GM18519 (cell line): ENCODE data around the gene CHD5.
"Not testable (repeated sequence)": the region's sequence is repeated elsewhere in the genome, so short reads cannot be mapped to it uniquely, and the experiment has no call there.

Experiments used
- ATAC-seq: cut with Tn5 transposase; IDR thresholded peaks from one replicate; pipeline ENCODE4 v1.9.1; 2021; ENCODE audit warnings: mild to moderate bottlenecking, moderate library complexity; ENCODE audit not compliant: unreplicated experiment, low FRiP score

CHD5 gene

GRCh38 chr1:6180268-6180706, at the start of gene CHD5:
CHD5 (minus strand) TSS chr1:6180321; CDS start chr1:6180023, 298 bp downstream.
- no peak for ATAC-seq

- no peak for ATAC-seq
These were observed 45.5 kb upstream of the CHD5 start for GRCh38 chr1:6225651-6226050.

DNA sequence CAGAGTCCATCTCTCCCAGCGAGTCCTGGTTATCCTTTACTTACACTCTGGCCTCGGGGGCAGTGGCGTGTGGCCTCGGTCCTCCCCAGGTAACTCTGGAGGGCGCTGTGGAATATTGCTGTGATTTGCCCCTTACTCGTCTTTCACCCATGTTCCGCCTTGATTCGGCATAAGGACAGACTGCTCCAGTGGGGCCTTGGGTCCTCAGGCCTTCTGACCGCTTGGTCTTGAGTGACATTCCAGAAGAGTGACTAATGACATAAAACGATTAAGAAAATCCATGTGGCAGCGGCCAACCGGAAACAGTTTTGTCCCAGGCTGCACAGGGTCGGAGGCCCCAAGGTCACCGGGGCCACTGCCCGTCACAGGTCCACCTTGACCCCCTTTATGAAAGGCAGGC, 44.6 kb upstream of the CHD5 start:
- no peak for ATAC-seq

DNA sequence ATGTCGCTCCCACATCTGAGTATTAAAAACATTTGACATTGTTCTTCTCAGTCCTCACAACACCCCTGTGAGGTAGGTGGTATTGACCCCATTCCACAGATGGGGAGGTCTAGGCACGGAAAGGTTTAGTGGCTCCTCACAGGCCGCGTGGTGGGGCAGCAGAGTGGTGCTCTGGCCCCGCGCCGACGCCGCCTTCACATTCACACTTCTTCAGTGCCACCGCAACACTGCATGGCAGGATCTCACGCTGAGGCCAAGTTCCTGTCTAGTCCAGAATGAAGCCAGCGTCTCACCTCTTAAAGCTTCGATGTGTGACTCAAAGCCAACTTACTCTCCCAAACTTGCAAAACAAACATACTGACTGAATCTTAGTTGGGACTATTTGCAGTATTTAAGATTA, 43.5 kb upstream of the CHD5 start:
- no peak for ATAC-seq

- ATAC-seq: no peak
These were observed 42.5 kb upstream of the CHD5 start for GRCh38 chr1:6222636-6223035.

DNA sequence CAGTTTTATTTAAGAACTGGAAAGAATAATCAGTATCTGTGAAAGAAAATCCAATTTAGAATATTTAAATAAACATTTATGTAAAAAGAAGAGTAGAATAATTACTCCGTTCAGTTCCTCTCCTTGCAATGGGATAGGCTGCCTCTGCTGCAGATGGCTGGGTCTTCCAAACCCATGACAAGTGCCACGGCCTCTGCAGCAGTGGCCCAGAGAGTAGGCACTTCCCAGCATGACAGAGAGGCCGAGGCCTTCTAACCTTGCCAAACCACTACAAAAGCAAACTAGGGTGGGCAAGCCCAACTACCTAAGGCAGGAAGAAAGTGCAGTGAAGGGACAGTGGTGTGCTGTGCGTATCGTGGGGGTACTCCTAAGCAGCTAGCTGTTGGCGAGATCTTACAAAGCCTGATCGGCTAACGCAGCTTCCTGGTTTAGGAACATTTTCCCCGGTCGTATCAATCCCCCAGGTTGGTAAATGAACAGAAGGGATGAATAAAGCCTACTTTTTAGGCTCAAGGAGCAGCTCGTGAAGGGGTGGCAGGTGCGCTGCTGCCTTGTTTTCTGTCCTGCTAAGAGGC, 41.2 kb upstream of the CHD5 start:
- ATAC-seq: no peak

DNA sequence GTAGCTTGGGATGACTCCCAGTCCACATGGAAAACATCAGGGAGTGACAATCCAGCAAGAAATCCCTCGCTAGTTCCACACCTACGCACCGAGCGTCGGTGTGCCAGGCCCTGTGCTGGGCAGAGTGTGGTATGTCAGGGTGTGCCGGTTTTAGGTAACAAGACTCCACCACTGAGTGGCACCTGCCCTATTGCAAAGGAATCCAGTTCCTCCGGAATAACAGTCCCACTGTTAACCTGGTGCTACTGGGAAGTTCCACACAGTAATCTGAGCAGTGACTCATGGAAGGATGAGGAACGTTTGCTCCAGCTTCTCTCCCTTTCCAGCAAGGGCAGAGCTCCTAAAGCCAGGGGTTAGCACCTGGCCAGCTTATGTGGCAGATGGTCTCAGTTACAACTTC, 40.1 kb upstream of the CHD5 start:
- ATAC-seq: no peak

DNA sequence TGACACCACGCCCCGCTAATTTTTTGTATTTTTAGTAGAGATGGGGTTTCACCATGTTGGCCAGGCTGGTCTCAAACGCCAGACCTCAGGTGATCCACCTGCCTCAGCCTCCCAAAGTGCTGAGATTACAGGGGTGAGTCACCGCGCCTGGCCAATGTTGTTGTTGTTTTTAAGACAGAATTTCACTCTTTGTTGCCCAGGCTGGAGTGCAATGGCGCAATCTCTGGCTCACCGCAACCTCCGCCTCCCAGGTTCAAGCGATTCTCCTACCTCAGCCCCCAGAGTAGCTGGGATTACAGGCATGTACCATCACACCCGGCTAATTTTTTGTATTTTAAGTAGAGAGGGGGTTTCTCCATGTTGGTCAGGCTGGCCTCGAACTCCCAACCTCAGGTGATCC, 39.5 kb upstream of the CHD5 start:
- ATAC-seq: not testable (repeated sequence)

DNA sequence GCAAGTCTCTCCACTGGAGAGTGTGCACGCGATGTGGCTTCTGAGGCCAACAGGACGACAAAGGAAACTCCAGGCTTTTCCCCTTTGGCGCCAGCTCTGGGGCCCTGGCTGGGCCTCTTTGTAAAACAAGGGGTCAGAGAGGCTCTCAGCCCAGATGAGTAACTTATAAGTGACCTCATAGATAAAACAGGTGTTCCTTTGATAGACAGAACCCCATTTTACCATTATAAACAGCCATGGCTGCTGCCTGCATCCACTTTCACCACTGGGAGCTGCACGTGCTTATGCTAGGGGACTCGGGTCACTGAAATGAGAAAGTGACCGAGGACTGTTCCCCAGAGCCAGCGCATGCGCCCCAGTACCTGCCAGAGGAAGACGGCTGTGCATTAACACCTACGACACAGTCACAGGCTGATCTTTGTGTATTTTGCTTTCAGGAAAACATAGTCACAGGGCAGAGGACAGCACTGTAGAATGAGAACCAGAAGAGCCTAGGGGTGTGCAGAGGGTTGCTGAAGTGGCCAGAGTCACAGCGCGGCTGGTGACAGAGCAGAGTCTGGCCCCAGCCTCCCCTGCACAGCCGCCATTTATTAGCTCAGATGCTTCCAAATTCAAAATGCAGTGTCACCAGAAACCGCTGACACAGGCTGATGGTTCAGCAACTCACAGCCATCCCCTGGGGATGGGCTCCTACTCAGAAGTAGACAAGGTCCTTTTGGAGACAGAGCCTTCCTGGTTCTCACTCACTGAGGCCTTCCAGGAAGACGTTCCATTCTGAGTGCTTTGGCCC, 38.4 kb upstream of the CHD5 start:
- no peak for ATAC-seq

- ATAC-seq: no peak
These were observed 32.3 kb upstream of the CHD5 start for GRCh38 chr1:6212193-6212959.

GRCh38 chr1:6211731-6212130, 31.6 kb upstream of the CHD5 start:
- ATAC-seq: no peak

GRCh38 chr1:6210591-6211355, 30.7 kb upstream of the CHD5 start:
- ATAC-seq: no peak

DNA sequence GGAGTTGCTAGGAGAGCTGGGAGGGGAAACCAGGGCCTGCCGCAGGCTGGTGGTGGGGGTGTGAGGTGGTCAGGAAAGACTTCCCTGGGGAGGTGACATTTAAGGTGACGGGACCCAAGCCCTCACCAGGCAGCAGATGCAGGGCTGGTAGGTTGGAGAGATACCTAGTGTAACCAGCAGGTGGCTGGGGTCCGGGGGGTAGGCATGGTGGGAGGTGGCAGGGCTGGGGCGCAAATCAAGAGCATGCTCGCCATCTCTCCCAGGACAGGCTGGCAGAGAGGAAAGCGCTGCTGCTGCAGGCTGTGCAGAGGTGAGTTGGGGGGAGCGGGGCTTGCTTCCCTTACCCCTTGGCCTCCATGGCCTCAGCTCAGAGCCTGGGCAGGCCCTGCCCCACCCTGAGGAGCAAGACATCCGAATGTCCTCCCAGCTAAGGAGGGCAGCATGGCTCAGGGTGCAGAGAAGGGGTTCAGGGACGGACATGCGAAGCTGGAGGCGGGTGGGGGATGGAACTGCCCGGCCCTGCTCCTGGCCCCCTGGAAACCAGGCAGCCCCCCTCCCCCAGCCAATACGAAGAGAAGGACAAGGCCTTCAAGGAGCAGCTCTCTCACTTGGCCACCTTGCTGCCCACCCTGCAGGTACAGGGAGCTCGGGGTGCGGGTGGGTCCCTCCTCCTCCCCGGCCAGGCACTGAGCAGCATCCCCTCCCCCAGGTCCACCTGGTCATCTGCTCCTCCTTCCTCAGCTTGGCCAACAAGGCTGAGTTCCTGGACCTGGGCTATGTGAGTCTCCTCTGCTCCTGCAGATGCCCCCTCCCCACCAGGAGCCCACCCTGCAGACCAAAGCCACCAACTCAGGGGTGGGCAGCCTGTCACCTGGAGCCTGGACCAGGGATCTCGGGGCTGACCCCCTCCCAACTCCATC, 29.8 kb upstream of the CHD5 start:
- no peak for ATAC-seq

GRCh38 chr1:6208723-6209660, 28.9 kb upstream of the CHD5 start:
- no peak for ATAC-seq

DNA sequence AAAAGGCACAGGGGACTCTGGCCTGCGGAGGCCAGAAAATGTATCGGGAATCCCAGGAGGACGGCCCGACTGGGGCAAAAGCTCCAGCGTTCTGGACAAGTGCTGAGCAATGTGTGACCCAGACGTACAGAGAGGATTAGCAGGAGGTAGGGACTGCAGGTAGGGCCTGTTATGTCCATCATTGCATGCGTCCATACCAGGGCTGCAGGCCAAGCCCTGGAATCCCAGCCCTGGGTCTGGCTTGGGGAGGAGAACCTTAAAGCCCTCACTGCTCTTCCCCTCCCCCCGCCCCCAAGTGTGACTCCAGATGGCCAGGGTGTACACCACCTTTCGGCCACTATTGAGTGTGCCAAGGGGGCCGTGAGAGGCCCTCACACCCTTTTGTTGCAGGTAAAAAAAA, 27.8 kb upstream of the CHD5 start:
- no peak for ATAC-seq

DNA sequence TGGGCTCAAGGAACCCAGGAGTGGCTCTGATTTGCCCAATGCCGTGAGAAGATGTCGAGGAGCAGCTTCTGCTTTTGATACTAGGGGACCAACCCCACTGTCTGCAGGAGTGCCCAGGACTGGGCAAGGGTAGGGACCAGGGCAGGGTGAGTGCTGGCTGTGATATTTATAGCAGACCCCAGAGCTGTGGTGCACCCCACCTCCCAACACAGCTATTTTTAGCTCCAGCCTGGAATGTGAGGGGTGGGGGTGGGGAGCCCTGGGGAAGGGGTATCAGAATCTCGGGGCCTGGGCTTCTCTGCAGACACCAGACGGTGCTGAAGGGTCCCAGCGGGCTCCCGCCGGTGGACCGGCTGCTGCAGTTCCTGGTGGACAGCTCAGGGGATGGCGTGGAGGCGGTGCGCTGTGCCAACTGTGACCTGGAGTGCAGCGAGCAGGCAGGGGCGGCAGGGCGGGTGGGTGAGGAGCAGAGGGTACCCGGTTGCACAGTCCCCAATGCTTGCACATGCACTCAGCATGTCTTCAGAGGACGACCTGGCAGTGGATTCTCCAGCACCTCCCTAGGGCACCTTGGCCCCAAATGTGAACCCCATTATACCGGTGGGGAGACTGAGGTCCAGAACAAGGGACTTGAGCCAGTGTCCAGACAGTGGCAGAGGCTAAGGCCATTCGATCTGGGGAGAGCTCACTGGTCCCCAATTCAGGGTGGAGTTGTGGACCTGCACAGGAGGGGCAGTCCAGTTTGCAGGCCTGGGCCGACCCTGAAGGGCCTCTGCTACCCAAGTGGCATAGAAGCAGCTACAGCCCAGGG, 27.2 kb upstream of the CHD5 start:
- no peak for ATAC-seq

DNA sequence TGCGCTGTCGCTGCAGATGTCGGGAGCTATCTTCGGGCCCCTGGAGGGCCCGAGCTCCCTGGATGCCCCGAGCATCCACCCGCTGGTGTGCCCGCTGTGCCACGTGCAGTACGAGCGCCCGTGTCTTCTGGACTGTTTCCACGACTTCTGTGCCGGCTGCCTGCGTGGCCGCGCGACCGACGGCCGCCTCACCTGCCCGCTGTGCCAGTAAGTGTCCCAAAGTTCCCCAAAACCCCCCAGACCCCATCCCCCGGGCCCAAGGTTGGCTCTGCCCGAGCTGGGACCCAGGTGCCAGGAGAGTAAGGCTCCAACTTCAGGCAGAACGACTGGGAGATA, 26.4 kb upstream of the CHD5 start:
- ATAC-seq: no peak
